GM23248 (cell line): ENCODE measurements around the gene LCTL.

Experiments
- EZH2 ChIP-seq: fragments of 200-600 bp; sonication (generic); IDR thresholded peaks from 2 replicates; pipeline ENCODE4 v1.6.1; 2018; ENCODE audit warnings: antibody characterized with exemption, mild to moderate bottlenecking; ENCODE audit not compliant: insufficient read depth, poor library complexity, severe bottlenecking
- EZH2phosphoT487 ChIP-seq: fragments of 200-600 bp; sonication (generic); IDR thresholded peaks from 2 replicates; pipeline ENCODE4 v1.6.1; 2018; ENCODE audit warnings: antibody characterized with exemption, moderate library complexity, mild to moderate bottlenecking, low read depth; ENCODE audit not compliant: insufficient read depth

DNA sequence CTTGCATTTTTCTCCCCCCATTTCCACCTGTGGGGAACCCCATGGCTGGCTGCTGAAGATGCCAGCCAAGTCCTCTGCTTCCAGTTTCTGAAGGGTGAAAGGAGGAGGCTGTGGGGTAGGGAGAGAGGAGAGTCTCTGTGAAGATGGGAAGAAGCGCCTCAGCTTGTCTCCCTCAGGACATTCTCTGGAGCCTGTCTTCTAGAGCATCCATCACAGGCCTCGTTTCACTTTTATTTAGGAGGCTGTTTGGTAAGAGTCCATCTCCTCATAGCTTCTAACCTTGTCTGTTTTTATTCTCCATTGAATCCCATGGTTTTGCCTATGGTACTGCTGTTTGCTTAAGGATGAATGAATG lies 8.8 kb upstream of the LCTL start:
- TF ChIP-seq EZH2phosphoT487 (no peak), EZH2 (no peak)
